ENCODE measurements around the gene DNAJC11. TPM values are rescaled to one million over a fixed set of nuclear protein-coding genes. Genes with fewer than 3 reads are reported as not detected.

Gene DNAJC11
- total and polyA plus RNA-seq, 9 donors: 10.1 to 94.5 (median 37.1) TPM

GRCh38 chr1:6591222-6591621 is 110.4 kb downstream of the DNAJC11 start:
- Histone ChIP-seq H3K27ac (no peak overlapping the region), H3K9me3 (no peaks in the 10 kb centered on the region), H3K4me3 (no peak overlapping the region), H3K27me3 (no peaks in the 10 kb centered on the region), H3K4me1 (ENCODE audit: insufficient read depth) (peaks cover 1% of the 10 kb centered on the region), H3K36me3 (no peaks in the 10 kb centered on the region)
- intact Hi-C loops (cut with DNase I): no loop called here
- 77 to 82% (median 81%) methylated on average over 13 of the region's 13 CpGs for WGBS, 3 donors
- no peak for DNase-seq
- no peak for TF ChIP-seq POLR2A (IDR thresholded peaks at IDR 0.05)
- no peak for TF ChIP-seq CTCF (IDR thresholded peaks at IDR 0.05)
- TF ChIP-seq EP300 (IDR thresholded peaks at IDR 0.05): no peak

- no peak for DNase-seq
- H3K4me3 ChIP-seq: no peak overlapping the region
- no peaks in the 10 kb centered on the region for H3K9me3 ChIP-seq
- no peaks in the 10 kb centered on the region for H3K27me3 ChIP-seq
- no peaks in the 10 kb centered on the region for H3K36me3 ChIP-seq
- H3K4me1 ChIP-seq (ENCODE audit: insufficient read depth): peaks cover 1% of the 10 kb centered on the region
- no peak overlapping the region for H3K27ac ChIP-seq
- intact Hi-C loops (cut with DNase I): no loop called here
- 79 to 84% (median 80%) methylated on average over 7 of the region's 7 CpGs for WGBS, 3 donors
- no peak for TF ChIP-seq CTCF (IDR thresholded peaks at IDR 0.05)
Observed at GRCh38 chr1:6590046-6590445, 111.6 kb downstream of the DNAJC11 start.

GRCh38 chr1:6588893-6589520 is 112.6 kb downstream of the DNAJC11 start:
- no peaks in the 10 kb centered on the region for H3K9me3 ChIP-seq
- H3K36me3 ChIP-seq: no peaks in the 10 kb centered on the region
- no peaks in the 10 kb centered on the region for H3K27me3 ChIP-seq
- no peak overlapping the region for H3K4me3 ChIP-seq
- WGBS, 3 donors: 79% methylated on average over 24 of the region's 24 CpGs
- no peak for DNase-seq
- TF ChIP-seq CTCF (IDR thresholded peaks at IDR 0.05) (no peak), POLR2A (IDR thresholded peaks at IDR 0.05) (no peak), EP300 (IDR thresholded peaks at IDR 0.05) (no peak)
- intact Hi-C loops (cut with DNase I): no loop called here
- H3K4me1 ChIP-seq (ENCODE audit: insufficient read depth): peaks cover 1% of the 10 kb centered on the region
- no peak overlapping the region for H3K27ac ChIP-seq

- Histone ChIP-seq H3K27me3 (no peaks in the 10 kb centered on the region), H3K4me1 (ENCODE audit: insufficient read depth) (peaks cover 1% of the 10 kb centered on the region), H3K36me3 (no peaks in the 10 kb centered on the region), H3K27ac (no peak overlapping the region), H3K9me3 (no peaks in the 10 kb centered on the region), H3K4me3 (no peak overlapping the region)
- 70 to 84% (median 71%) methylated on average over 23 to 25 of the region's 25 CpGs for WGBS, 3 donors
- intact Hi-C loops (cut with DNase I): no loop called here
- no peak for TF ChIP-seq POLR2A (IDR thresholded peaks at IDR 0.05)
- no peak for DNase-seq
Observed at GRCh38 chr1:6588128-6588892, 113.3 kb downstream of the DNAJC11 start.
